MCF 10A (cell line): Measurements from ENCODE around the gene EFNA2. TPM values are rescaled to one million over a fixed set of nuclear protein-coding genes. Genes with fewer than 3 reads are reported as not detected.
A peak's percentile ranks its signal among the peaks of the same experiment; 100 is the strongest.

Experiments
- BruUV-seq: library from RNA; stranded (reverse); fragments of 400-500 nt; replicated peaks from 2 replicates; lab custom pipeline; 2021; lab: Mats Ljungman, UMichigan
- CTCF ChIA-PET: fragments of 300-600 bp; sonication (Branson Sonifier 250); formaldehyde crosslinking; extraction: SDS; loops from one replicate; lab custom pipeline; 2021; ENCODE audit warnings: antibody characterized with exemption, inconsistent platforms; lab: Yijun Ruan, JAX
- POLR2A ChIA-PET: fragments of 300-600, 350-650 bp; sonication (Branson Sonifier 250); formaldehyde crosslinking; extraction: SDS; loops from one replicate; lab custom pipeline; 2020; ENCODE audit warnings: antibody characterized with exemption, inconsistent platforms; lab: Yijun Ruan, JAX
- DNase-seq: peaks from one replicate; pipeline ENCODE4 v3.0.0-alpha.2; 2018; ENCODE audit not compliant: unreplicated experiment
- H3K27ac Mint-ChIP-seq: one replicate; pipeline ENCODE4 v1.8.0; 2022; ENCODE audit warnings: mild to moderate bottlenecking, low read depth, mixed read lengths; ENCODE audit not compliant: unreplicated experiment
- H3K27me3 Mint-ChIP-seq: one replicate; pipeline ENCODE4 v1.8.0; 2022; ENCODE audit warnings: mixed read lengths; ENCODE audit not compliant: insufficient read depth, unreplicated experiment
- H3K36me3 Mint-ChIP-seq: one replicate; pipeline ENCODE4 v1.8.0; 2022; ENCODE audit warnings: mild to moderate bottlenecking, moderate library complexity, mixed read lengths; ENCODE audit not compliant: insufficient read depth, unreplicated experiment
- H3K4me1 Mint-ChIP-seq: one replicate; pipeline ENCODE4 v1.8.0; 2022; ENCODE audit warnings: mixed read lengths; ENCODE audit not compliant: insufficient read depth, unreplicated experiment
- H3K4me3 Mint-ChIP-seq: one replicate; pipeline ENCODE4 v1.8.0; 2022; ENCODE audit warnings: mild to moderate bottlenecking, moderate library complexity, mixed read lengths; ENCODE audit not compliant: unreplicated experiment
- H3K9me3 Mint-ChIP-seq: one replicate; pipeline ENCODE4 v1.8.0; 2022; ENCODE audit warnings: mixed read lengths; ENCODE audit not compliant: unreplicated experiment
- intact Hi-C: fragments of 100-400 bp; cut with micrococcal nuclease; formaldehyde crosslinking; loops from 2 replicates; pipeline ENCODE4 v1.14.1; 2022
- total RNA-seq: library from RNA; stranded (reverse); gene quantifications from 2 replicates; pipeline ENCODE4 v1.2.3, GENCODE V29; 2022
- TF ChIP-seq, protein P1 (sequence below): fragments of 200-600 bp; IDR thresholded peaks from one replicate; pipeline ENCODE4 v1.8.0; 2022; ENCODE audit warnings: antibody characterized with exemption, mild to moderate bottlenecking; ENCODE audit not compliant: unreplicated experiment

The EFNA2 gene
- total RNA-seq, 1 experiment from 2014 or later, result not detected

DNA sequence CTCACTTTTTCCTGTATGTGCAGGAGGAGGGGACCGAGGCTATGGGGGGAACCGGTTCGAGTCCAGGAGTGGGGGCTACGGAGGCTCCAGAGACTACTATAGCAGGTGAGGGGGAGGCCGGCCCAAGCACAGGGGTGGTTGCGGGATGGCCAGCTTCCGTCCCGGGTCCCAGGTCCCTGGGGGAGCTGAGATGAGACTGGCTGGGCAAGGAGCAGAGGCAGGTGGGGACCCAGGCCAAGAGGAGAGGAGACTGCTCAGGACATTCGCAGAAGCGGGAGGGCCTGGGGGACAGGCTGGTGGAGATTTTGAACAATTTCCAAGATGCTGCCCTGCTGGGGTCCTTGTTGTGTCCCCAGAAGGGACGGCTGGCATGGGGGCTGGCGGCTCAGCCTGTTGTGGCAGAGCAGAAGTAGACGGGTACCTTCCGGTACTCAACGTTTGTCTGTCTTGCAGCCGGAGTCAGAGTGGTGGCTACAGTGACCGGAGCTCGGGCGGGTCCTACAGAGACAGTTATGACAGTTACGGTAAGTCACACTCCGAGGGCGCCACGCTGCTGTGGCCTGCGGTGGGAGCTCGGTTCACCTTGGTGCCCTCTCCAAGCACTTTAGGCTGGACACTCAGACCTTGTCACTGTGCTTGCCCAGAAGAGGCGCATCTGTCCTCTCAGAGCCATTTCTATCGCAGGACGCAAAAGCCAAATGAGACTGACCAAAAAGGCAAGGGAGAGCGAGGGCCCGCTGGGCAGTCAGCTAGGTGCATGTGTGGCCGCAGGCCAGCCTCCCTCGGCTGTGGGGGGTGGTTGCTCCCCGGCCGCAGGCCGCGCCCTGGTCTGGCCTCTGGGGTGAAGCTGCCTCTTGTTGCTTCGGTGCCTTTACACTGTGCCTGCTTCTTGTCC lies 13.9 kb upstream of the EFNA2 start:
- no TSS peak for BruUV-seq
- peaks cover 21% of the 10 kb centered on the region for H3K4me1 Mint-ChIP-seq
- no peaks in the 10 kb centered on the region for H3K27me3 Mint-ChIP-seq
- TF ChIP-seq, protein P1, sequence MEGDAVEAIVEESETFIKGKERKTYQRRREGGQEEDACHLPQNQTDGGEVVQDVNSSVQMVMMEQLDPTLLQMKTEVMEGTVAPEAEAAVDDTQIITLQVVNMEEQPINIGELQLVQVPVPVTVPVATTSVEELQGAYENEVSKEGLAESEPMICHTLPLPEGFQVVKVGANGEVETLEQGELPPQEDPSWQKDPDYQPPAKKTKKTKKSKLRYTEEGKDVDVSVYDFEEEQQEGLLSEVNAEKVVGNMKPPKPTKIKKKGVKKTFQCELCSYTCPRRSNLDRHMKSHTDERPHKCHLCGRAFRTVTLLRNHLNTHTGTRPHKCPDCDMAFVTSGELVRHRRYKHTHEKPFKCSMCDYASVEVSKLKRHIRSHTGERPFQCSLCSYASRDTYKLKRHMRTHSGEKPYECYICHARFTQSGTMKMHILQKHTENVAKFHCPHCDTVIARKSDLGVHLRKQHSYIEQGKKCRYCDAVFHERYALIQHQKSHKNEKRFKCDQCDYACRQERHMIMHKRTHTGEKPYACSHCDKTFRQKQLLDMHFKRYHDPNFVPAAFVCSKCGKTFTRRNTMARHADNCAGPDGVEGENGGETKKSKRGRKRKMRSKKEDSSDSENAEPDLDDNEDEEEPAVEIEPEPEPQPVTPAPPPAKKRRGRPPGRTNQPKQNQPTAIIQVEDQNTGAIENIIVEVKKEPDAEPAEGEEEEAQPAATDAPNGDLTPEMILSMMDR, result no peak
- POLR2A ChIA-PET, result interaction anchor here (0.5 to 2.9 kb wide), 4 partner anchors 10 to 1057 kb away, joined by 3 to 15 read pairs (median 4); partner anchors contain the start of genes LSM7 and SPPL2B
- CTCF ChIA-PET, result interaction anchor here (0.5 to 0.7 kb wide), 3 partner anchors 39 to 243 kb away, joined by 3 read pairs; no protein-coding TSS in a partner anchor
- DNase-seq, result no peak
- no peak overlapping the region for H3K27ac Mint-ChIP-seq
- H3K4me3 Mint-ChIP-seq, result peak overlapping the region; percentile 84
- no peaks in the 10 kb centered on the region for H3K9me3 Mint-ChIP-seq
- intact Hi-C loops, result loop anchor here (10.0 kb wide), 1 partner anchor 113 kb away; the partner anchor contains the start of gene NDUFS7
- peaks cover 72% of the 10 kb centered on the region for H3K36me3 Mint-ChIP-seq

DNA sequence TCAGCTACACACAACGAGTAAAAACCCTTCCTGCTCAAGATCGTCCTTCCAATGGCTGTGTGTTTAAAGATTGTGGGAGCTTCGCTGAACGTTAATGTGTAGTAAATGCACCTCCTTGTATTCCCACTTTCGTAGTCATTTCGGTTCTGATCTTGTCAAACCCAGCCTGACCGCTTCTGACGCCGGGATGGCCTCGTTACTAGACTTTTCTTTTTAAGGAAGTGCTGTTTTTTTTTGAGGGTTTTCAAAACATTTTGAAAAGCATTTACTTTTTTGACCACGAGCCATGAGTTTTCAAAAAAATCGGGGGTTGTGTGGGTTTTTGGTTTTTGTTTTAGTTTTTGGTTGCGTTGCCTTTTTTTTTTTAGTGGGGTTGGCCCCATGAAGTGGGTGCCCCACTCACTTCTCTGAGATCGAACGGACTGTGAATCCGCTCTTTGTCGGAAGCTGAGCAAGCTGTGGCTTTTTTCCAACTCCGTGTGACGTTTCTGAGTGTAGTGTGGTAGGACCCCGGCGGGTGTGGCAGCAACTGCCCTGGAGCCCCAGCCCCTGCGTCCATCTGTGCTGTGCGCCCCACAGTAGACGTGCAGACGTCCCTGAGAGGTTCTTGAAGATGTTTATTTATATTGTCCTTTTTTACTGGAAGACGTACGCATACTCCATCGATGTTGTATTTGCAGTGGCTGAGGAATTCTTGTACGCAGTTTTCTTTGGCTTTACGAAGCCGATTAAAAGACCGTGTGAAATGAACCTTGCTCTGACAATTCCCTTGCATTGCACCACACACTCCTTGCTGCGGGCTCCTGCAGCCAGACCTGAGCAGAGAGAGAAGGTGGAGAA lies 13.0 kb upstream of the EFNA2 start:
- CTCF ChIA-PET, result interaction anchor here (0.5 to 1.9 kb wide), 2 partner anchors 28 to 55 kb away, joined by 3 to 20 read pairs; no protein-coding TSS in a partner anchor
- Mint-ChIP-seq H3K27me3 (no peaks in the 10 kb centered on the region), H3K4me3 (peak overlapping the region; percentile 77), H3K36me3 (peaks cover 73% of the 10 kb centered on the region), H3K27ac (no peak overlapping the region), H3K4me1 (peaks cover 24% of the 10 kb centered on the region), H3K9me3 (no peaks in the 10 kb centered on the region)
- BruUV-seq, result TSS peak; percentile 3
- POLR2A ChIA-PET, result interaction anchor here (0.5 to 2.9 kb wide), 7 partner anchors 11 to 159 kb away, joined by 3 to 15 read pairs (median 5); no protein-coding TSS in a partner anchor
- TF ChIP-seq, protein P1, result no peak
- intact Hi-C loops, result loop anchor here (10.0 kb wide), 1 partner anchor 112 kb away; the partner anchor contains the start of gene NDUFS7
- no peak for DNase-seq

DNA sequence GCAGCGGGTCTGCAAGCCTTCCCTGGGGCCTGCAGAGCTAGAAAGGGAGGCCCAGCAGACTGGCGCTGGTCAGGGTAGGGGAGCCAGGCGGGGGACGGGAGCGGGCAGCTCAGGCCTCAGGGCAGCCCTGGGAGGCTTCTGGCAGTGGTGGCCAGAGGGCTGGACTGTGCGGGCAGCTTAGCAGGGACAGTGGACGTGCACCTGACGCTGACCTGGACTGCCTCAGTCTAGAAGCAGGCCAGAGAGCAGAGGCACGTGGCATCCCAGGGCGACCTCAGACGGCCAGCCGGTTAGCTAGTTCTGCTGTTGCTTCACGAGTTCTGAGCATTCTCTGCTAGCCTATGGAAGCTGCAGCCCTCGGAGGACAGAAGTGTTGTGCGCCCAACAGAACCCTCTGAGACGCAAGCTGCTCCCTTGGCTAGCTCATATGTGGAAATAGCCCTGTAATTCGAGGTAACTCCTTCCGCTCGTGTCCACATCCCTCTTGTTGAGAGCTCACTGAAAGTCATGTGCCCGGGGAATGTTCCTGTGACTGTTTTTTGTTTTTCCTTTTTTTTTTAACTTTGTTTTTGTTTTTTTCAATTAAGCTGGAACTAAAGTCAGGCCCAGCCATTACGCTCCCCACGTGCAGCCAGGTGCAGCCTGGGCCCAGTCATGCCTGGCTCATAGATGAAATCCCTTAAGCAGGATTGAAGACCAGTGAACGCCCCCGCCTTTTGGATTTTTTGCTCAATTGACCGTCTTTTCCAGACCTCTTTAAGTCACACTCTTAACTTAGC lies 12.2 kb upstream of the EFNA2 start:
- Mint-ChIP-seq H3K9me3 (no peaks in the 10 kb centered on the region), H3K27me3 (no peaks in the 10 kb centered on the region), H3K4me1 (peaks cover 18% of the 10 kb centered on the region), H3K27ac (no peak overlapping the region), H3K36me3 (peaks cover 80% of the 10 kb centered on the region), H3K4me3 (peak overlapping the region; percentile 77)
- BruUV-seq, result no TSS peak
- TF ChIP-seq, protein P1, result no peak
- intact Hi-C loops, result loop anchor here (10.0 kb wide), 1 partner anchor 111 kb away; the partner anchor contains the start of gene NDUFS7
- ChIA-PET CTCF (interaction anchor here (0.8 to 1.9 kb wide), 3 partner anchors 29 to 177 kb away, joined by 3 to 20 read pairs (median 5); no protein-coding TSS in a partner anchor), POLR2A (interaction anchor here (0.5 to 2.9 kb wide), 12 partner anchors 11 to 698 kb away, joined by 3 to 15 read pairs (median 3); partner anchors contain the start of gene ATP5F1D)
- DNase-seq, result no peak
